ENCODE results near the gene POLE. TPM values are rescaled to one million over a fixed set of nuclear protein-coding genes. Genes with fewer than 3 reads are reported as not detected.

POLE gene
- total RNA-seq, 4 donors from 2014 or later: 19.2 to 28.1 (median 23.9) TPM

DNA sequence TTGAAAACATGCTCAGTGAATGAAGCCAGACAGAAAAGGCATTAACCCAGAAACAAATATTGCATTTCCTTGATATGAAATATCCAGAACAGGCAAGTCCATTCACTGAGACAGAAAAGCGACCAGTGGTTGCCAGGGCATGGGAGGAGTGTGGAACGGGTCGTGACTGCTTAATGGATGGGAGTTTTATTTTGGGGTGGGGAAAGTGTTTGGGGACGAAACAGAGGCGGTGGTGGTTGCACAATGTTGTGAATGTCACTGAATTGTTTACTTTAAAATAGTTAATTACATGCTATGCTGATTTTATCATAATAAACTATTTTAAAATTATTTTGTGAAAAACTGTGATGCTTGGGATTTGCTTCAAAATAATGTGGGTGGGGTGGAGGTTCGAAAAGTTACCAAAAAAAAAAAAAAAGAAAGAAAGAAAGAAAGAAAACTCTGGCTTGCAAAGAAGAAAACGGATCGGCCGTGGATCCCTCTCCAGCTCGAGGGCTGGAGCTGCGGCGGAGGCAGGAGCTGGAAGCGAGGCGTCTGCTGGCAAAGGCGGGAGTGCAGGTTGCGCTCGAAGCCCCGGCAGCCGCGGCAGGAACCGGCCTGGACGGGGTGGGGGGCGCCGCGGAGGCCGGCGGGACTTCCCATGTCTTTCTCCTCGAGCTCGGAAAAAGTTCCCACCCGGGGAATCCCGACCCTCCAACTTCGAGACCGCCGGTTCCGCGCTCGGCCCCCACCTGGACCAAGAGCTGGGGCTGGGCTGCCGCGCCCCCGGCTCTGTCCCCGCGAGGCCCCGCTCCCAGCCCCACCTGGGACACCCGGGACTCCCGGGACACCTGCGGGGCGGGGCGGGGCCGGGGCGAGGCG, 69.1 kb downstream of the POLE start:
- intact Hi-C loops (cut with DNase I): loop anchor here (10.0 kb wide), 1 partner anchor 463 kb away; no protein-coding TSS in a partner anchor
- DNase-seq: no peak

DNA sequence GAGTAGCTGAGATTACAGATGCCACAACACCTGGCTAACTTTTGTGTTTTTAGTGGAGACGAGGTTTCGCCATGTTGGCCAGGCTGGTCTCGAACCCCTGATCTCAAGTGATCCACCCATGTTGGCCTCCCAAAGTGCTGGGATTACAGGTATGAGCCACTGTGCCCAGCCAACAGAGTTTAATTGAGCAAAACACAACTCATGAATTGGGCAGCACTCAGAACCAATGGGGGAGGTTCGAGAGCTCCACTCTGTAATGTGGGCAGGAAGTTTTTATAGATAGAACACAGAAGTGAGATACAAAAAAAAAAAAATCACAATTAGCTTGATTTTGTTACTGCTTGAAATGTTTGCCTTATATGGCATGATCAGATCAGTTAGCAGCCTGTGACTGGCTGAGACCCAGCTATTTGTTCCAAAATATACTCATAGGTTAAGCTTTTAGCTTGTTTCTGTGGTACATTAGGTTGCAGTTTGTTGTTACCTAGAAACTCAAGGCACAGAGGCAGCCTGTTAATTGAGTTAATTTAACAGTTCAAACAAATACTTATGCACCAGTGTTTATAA, 69.9 kb downstream of the POLE start:
- Histone ChIP-seq H3K4me3 (replicated peaks in 1 of 3) (no peak overlapping the region), H3K36me3 (no peaks in the 10 kb centered on the region), H3K27me3 (peaks cover 25% of the 10 kb centered on the region), H3K9me3 (no peaks in the 10 kb centered on the region), H3K27ac (no peak overlapping the region), H3K4me1 (peaks cover 4 to 5% of the 10 kb centered on the region in 2 donors)
- no peak for DNase-seq
- 84 to 85% methylated on average over 4 of the region's 4 CpGs for WGBS, 2 donors
- intact Hi-C loops (cut with DNase I): loop anchor here (10.0 kb wide), 1 partner anchor 462 kb away; no protein-coding TSS in a partner anchor
- TF ChIP-seq, protein P1, sequence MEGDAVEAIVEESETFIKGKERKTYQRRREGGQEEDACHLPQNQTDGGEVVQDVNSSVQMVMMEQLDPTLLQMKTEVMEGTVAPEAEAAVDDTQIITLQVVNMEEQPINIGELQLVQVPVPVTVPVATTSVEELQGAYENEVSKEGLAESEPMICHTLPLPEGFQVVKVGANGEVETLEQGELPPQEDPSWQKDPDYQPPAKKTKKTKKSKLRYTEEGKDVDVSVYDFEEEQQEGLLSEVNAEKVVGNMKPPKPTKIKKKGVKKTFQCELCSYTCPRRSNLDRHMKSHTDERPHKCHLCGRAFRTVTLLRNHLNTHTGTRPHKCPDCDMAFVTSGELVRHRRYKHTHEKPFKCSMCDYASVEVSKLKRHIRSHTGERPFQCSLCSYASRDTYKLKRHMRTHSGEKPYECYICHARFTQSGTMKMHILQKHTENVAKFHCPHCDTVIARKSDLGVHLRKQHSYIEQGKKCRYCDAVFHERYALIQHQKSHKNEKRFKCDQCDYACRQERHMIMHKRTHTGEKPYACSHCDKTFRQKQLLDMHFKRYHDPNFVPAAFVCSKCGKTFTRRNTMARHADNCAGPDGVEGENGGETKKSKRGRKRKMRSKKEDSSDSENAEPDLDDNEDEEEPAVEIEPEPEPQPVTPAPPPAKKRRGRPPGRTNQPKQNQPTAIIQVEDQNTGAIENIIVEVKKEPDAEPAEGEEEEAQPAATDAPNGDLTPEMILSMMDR (IDR thresholded peaks at IDR 0.05): no peak
- no peak for TF ChIP-seq POLR2A (IDR thresholded peaks at IDR 0.05)

More for the DNA sequence above, 69.1 kb downstream of the POLE start:
- peaks cover 25% of the 10 kb centered on the region for H3K27me3 ChIP-seq
- H3K4me3 ChIP-seq (replicated peaks in 1 of 3): no peak overlapping the region
- peaks cover 4 to 5% of the 10 kb centered on the region in 2 donors for H3K4me1 ChIP-seq
- 13 to 19% methylated on average over 26 to 39 of the region's 51 CpGs for WGBS, 2 donors
- H3K36me3 ChIP-seq: no peaks in the 10 kb centered on the region
- no peak overlapping the region for H3K27ac ChIP-seq
- no peak for TF ChIP-seq POLR2A (IDR thresholded peaks at IDR 0.05)
- TF ChIP-seq, protein P1 (IDR thresholded peaks at IDR 0.05): no peak
- H3K9me3 ChIP-seq: no peaks in the 10 kb centered on the region

DNA sequence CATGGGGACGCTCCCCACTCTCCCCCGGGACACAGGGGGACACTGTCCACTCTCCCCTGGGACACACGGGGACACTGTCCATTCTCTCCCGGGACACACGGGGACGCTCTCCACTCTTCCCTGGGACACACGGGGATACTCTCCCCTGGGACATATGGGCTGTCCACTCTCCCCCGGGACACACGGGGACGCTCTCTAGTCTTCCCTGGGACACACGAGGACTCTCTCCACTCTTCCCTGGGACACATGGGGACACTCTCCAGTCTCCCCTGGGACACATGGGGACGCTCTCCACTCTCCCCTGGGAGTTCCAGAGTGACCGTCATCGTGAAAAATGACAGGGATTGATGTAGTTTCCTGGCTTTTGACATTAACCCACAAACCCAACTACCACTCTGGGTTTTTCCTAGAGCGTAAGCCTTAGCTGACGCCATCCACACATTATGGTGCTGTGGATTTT, 71.5 kb downstream of the POLE start:
- Histone ChIP-seq H3K27ac (no peak overlapping the region), H3K27me3 (peaks cover 25% of the 10 kb centered on the region), H3K4me1 (peaks cover 5% of the 10 kb centered on the region in 2 donors), H3K36me3 (no peaks in the 10 kb centered on the region), H3K4me3 (replicated peaks in 1 of 3) (no peak overlapping the region), H3K9me3 (no peaks in the 10 kb centered on the region)
- intact Hi-C loops (cut with DNase I): loop anchor here (2.0 to 10.0 kb wide), 2 partner anchors 201 to 461 kb away; no protein-coding TSS in a partner anchor
- no peak for TF ChIP-seq POLR2A (IDR thresholded peaks at IDR 0.05)
- TF ChIP-seq, protein P1 (IDR thresholded peaks at IDR 0.05): no peak
- 78 to 79% methylated on average over 16 of the region's 16 CpGs for WGBS, 2 donors
- no peak for DNase-seq

DNA sequence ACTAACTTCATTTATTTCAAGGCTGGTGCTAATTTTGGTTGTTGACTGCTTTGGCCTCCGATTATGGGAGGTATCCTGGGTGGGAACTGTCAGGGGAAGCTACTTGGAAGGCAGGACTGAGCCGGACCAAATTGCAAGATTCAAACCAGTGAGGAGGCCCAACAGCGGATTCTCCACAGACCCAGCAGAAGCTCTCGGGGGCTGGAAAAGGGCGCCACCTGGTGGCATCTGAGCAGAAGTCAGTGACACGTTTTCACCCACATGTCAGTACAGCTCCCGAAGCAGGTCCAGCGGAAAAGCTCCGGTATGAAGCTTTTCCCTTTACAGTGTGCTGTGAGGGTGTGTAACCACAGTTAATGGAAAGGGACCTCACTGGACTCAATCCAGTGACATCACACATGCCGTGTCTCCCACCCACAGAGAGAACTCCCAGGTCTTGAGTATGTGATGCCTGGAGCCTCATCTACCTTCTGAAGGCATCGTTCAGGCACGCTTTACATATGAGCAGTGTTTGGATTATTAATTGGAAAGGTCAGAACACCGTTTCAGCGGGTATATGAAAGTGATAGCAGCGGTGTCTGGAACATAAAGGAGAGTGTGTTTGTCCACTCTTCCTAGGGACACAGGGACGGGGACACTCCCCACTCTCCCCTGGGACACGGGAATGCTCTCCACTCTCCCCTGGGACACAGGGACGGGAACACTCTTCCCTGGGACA, 72.1 kb downstream of the POLE start:
- peak; percentile 76 to 84 for DNase-seq
- Histone ChIP-seq H3K9me3 (no peaks in the 10 kb centered on the region), H3K27ac (no peak overlapping the region), H3K36me3 (no peaks in the 10 kb centered on the region), H3K4me1 (peaks cover 5 to 11% of the 10 kb centered on the region in 2 donors), H3K4me3 (replicated peaks in 1 of 3) (no peak overlapping the region), H3K27me3 (peaks cover 25% of the 10 kb centered on the region)
- intact Hi-C loops (cut with DNase I): loop anchor here (2.0 to 10.0 kb wide), 2 partner anchors 200 to 460 kb away; no protein-coding TSS in a partner anchor
- TF ChIP-seq POLR2A (IDR thresholded peaks at IDR 0.05): no peak
- TF ChIP-seq, protein P1 (IDR thresholded peaks at IDR 0.05): peak; percentile 41 to 82 (median 70)
- WGBS, 2 donors: 25 to 31% methylated on average over 18 of the region's 18 CpGs

Measured in thyroid gland (tissue), 4 donors.